Panc1 (cell line): ENCODE data around the gene DENND1B.

Experiments
- CTCF ChIP-seq: fragments of 450-650 bp; IDR thresholded peaks from 2 replicates; pipeline ENCODE4 v1.5.1; 2017; ENCODE audit warnings: mild to moderate bottlenecking
- POLR2AphosphoS5 ChIP-seq: IDR thresholded peaks from 2 replicates; pipeline ENCODE4 v1.6.1; 2012; ENCODE audit warnings: mild to moderate bottlenecking, low read depth, low read length, moderate library complexity
- REST ChIP-seq, 2 experiments: IDR thresholded peaks; 2 replicates each; pipeline ENCODE4 v1.6.1; 2011 to 2012; ENCODE audit warnings: low read depth in 2 of 2, control low read depth in 1 of 2, low read length in 1 of 2, mild to moderate bottlenecking in 1 of 2, moderate library complexity in 1 of 2; ENCODE audit not compliant: insufficient read depth in 1 of 2
- TCF7L2 ChIP-seq: IDR thresholded peaks from 2 replicates; pipeline ENCODE4 v1.6.1; 2011; ENCODE audit warnings: mild to moderate bottlenecking, low read depth, low read length, inconsistent platforms

- TF ChIP-seq CTCF (no peak), REST (IDR thresholded peaks at IDR 0.05; ENCODE audit: insufficient read depth in 1 of 2, low read depth in 2 of 2, low read length in 1 of 2) (no peak), TCF7L2 (no peak), POLR2AphosphoS5 (no peak)
Observed at GRCh38 chr1:197659171-197659570, 116.1 kb downstream of the DENND1B start.
